ENCODE results near the gene PXDN.
"Not testable (repeated sequence)": the region's sequence is repeated elsewhere in the genome, so short reads cannot be mapped to it uniquely, and the experiment has no call there.

Gene PXDN

DNA sequence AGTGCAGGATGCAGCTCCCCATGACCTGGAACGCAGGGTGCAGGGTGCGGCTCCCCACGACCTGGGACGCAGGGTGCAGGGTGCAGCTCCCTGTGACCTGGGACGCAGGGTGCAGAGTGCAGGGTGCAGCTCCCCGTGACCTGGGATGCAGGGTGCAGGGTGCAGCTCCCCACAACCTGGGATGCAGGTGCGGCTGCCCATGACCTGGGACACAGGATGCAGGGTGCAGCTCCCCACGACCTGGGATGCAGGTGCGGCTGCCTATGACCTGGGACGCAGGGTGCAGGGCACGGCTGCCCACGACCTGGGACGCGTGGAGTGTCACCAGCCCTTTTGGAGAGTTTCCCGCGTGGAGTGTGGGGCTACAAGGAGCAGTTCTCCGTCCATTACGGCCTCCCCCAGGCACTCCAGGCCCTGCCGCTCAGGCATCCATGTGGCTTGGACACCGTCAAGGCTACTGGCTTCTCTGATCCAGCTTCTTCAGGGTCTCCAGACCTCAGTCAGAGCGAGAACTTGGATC, 38.7 kb downstream of the PXDN start:
- DNase-seq (ENCODE audit: low read depth in 2 of 2): no peak

DNA sequence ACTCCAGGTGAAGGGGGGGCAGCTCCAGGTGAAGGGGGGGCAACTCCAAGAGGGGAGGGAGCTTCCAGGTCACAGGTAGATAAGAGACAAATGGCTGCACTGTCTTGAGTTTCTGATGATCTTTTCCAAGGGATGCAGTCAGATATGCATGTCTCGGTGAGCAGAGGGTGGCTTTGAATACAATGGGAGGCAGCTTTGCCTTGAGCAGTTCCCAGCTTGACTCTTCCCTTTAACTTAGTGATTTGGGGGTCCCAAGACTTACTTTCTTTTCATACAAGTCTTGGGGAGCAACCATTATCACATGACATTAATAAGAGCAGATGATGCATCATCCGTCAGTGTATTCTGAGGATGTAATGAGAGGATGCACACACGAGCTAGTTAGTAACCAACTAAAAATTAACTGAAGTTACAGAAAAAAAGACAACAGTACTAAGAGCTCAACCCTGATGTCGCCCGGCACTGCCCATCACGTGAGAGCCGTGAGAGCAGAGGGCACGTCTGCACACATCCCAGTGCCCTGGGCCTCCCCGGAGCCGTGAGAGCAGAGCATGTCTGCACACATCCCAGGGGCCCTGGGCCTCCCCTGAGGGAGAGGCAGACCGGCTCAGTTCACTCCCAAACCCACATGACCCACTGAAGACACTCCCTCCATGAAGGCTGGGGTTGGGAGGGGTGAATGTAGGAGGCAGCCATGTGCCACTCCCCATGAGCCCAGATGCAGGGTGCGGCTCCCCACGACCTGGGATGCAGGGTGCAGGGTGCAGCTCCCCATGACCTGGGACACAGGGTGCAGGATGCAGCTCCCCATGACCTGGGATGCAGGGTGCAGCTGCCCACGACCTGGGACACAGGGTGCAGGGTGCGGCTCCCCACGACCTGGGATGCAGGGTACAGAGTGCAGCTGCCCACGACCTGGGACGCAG, 39.4 kb downstream of the PXDN start:
- no peak for DNase-seq (ENCODE audit: low read depth in 2 of 2)

DNA sequence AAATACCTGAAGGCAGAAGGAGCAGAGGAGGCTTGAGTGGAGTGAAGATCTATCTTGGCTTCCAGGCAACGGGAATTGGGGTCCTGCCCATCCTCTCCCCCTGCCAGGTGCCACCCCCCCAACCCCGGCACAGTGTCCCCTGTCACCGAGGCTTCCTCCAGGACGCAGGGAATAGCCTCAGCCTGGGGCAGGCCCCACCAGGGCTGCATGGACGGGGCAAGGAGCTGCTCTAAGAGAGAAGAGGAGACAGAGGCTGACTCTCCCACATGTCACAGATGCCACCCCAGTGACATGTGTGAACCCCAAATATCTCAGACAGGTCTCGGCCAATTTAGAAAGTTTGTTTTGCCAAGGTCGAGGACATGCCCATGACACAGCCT, 42.1 kb downstream of the PXDN start:
- no peak for DNase-seq (ENCODE audit: low read depth in 2 of 2)

DNA sequence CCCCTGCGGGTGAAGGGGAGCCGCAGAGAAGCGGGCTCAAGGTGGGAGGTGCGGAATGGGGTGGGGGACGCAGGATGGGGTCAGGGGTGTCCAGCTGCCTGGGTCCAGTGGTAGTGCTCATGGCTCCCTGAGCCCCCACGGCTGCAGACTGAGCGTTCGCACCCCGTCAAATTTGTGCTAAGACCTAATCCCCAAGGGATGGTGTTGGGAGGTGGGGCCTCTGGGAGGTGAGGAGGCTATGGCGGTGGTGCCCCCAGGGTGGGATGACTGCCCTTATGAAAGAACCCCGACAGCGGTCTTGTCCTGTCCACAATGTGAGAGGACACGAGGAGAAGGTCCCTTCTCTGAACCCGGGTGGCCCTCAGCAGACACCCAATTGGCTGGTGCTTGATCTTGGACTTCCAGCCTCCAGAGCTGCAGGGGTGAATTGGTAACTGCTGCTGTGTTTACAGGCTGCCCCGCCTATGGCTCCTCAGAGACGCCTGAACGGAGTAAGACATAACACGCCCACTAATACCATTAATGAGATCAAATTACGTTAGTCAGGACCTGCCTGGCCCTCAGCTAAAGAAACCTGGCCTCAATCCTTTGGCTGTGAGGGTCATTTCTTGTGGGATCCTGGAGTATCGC, 42.6 kb downstream of the PXDN start:
- DNase-seq (ENCODE audit: low read depth in 2 of 2): no peak

DNA sequence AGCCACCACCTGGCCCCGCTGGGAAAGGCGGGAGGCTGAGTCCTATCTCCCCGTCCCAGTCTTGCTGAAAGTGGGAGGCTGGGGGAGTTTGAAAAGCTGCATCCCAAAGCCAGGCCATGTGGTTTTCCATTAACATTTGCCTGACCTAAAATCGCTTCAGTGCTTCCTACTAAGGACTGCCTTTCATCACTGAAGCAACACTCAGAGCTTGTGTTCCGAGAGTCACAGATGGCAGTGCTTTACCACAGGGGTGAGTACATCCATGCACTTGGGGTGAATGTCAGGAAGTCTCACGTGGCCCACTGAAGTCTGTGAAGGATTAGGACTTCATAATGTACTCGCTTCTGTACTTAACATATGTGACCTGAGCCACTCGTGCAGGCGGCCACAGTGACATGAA, 43.3 kb downstream of the PXDN start:
- DNase-seq (ENCODE audit: low read depth in 2 of 2): no peak

DNA sequence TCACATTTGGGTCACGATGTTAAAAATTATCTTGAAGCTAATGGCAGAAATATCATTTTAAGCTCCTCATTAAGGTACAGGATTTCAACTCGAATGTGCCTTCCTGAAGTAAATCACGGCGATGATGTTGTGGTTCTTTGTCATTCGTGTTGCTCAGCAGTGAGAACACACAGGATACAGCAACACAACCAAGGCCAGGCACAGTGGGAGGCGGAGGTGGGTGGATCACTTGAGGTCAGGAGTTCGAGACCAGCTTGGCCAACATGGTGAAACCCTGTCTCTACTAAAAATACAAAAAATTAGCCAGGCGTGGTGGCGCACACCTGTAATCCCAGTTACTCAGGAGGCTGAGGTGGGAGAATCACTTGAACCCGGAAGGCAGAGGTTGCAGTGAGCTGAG, 43.9 kb downstream of the PXDN start:
- DNase-seq (ENCODE audit: low read depth in 2 of 2): not testable (repeated sequence)

DNA sequence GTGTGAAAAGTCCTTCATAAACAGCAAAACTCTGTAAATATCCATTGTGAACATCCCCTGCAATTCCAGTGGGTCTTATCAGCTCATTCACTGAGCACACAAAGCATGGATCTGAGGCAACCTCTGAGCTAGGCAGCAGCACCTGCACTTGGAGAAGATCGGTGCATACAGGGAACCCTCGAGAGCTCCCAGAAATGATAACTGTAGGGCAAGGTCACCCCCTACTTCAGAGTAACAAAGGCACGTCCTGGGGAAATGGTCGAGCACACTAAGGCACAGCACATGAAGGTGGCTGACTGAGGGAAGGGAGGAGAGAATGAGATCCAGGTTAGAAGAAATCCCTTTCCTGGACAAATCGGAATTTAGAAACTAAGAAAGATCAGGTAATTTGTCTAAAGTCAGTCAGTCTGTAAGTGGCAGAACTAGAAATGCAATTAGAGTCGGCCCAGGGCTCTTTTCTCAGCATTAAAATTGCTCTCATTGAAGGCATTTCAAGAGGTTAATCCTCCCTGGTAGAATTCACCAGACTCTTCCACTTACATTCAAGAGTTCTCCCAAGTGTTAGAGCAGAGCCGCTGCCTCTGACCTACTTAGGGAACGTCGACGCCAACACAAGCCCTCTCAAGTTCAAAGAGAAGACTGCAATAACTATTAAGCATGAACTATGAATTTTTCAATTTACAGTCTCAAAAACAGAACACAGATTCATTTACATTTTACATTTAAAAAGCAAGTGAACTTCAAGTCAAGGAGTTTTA, 45.9 kb downstream of the PXDN start:
- no peak for DNase-seq (ENCODE audit: low read depth in 2 of 2)

DNA sequence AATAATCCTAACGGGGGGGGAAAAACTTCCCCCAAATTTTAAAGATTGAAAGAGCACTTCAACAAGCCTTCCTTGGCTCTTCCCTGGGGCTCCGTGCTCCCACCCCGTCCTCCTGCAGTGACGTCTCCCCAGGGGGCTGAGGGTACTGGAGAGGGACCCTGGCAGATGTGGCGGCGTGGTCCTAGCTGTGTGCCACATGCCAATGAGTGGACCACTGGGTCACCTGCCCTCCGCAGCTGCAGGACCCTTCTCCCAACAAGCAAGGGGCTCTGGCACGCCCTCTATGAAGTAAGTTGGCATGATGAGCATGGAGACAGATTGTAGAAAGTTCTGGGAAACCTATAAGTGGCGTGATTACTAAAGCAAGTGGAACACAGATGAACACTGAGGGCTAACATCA, 46.7 kb downstream of the PXDN start:
- DNase-seq (ENCODE audit: low read depth in 2 of 2): no peak

DNA sequence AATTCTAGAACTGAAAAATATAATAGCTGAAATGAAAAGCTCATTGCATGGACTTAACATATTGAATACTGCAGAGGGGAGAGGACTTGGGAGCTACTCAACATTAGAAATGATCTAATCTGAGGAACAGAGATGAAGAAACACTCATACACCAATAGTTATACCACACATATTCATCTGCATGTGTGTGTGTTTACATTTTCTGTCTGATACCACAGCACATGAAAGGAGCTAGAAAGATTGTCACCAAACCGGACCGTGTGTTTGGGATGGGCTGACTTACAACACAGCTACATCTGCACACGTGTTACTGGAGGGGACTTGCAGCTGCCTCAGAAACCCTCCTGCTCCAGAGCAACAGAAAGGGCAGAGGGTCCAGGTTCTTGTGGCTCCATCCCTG, 47.8 kb downstream of the PXDN start:
- DNase-seq (ENCODE audit: low read depth in 2 of 2): no peak

DNA sequence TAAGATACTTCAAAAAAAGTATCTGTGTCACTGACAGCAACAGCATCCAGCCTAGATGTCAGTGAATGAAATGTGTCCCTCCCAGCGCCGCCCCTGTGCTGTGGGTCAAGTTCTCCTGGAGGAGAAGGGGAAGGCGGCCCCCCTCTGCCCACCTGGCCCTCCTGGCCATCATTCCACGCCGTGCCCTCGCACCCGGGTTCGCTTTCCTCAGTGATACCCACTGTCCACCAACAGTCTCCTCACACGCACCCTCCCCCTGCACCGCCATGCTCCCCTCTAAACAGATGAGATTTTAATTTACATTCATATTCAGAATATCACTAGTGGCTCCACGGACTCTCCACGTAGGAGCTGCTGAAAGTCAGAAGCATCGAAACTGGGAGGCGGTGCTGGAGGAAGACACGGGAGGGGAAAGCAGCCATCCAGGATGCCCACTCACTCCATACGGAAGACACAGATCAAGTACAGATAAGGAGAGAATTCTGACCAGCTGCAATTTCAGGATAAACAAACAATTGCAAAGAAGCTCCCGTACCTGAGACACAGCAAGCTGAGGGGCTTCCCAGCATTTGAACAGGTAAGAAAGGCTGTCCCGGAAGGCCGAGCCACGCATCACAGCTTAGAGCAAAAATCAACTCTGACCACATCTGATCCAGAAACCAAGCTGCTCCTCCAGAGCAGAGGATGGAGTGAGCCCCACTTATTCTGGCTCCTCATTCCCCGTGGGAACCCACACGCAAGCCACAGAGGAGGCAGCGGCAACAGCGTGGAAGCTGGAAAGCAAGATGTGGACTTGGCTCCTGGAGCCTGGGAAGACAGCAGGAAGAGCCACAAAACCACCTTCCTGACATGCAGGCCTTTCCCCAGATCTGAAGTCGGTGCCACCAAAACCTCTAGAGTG, 49.7 kb downstream of the PXDN start:
- DNase-seq (ENCODE audit: low read depth in 2 of 2): no peak

DNA sequence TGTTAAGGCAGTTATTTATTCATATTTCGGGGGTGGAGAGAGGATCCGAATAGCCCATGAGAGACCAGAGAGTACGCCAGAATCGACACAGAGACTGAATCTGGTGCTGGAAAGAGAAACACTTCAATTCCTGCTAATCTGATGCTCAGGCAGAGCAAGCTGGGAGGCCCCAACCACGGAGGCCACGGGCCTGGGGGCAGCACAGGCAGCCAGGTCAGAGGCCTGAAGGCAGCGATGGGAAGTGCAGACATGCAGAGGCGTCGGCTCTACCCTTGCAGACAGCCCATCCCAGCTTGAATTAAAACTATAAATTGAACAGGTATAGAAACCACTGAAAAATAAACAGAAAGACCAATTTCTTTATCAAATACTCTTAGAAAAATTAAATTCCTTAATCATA, 50.6 kb downstream of the PXDN start:
- no peak for DNase-seq (ENCODE audit: low read depth in 2 of 2)

DNA sequence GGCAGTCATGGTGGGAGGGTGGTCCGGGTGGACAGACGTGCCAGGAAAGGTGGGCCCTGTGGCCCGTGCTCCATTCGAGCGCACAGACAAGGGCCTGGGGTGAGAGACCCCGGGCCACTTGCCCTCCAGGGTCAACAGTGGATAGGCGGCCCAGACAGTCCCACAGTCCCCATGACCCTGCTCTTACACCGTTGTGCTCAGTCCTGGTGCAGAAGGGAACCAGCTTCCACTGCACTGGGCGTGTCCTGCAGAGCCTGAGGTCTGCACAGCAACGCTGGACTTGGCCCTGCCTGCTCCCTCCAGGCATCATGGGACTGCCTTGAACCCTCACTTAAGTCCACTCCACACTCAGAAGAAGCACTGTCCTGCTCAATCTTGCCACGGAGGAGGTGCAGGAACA, 52.0 kb downstream of the PXDN start:
- DNase-seq (ENCODE audit: low read depth in 2 of 2): no peak

DNA sequence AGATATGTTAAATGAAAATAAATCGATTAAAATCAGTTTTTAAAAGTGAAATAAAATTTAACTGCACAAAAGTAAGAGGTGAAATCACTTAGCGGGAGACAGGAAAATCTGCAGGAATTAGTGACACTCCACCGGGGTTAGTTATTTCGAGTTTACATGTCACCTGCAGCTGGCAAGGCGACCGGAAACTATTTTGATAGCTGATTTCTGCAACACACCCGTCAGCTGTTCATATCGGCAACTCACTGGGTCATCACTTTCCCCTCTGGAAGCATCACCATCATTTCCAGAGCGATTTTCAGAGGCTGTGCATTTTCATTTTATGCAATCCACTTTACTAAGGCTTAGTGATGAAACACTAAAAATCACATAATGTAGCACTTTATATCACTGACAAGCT, 52.9 kb downstream of the PXDN start:
- DNase-seq (ENCODE audit: low read depth in 2 of 2): no peak

DNA sequence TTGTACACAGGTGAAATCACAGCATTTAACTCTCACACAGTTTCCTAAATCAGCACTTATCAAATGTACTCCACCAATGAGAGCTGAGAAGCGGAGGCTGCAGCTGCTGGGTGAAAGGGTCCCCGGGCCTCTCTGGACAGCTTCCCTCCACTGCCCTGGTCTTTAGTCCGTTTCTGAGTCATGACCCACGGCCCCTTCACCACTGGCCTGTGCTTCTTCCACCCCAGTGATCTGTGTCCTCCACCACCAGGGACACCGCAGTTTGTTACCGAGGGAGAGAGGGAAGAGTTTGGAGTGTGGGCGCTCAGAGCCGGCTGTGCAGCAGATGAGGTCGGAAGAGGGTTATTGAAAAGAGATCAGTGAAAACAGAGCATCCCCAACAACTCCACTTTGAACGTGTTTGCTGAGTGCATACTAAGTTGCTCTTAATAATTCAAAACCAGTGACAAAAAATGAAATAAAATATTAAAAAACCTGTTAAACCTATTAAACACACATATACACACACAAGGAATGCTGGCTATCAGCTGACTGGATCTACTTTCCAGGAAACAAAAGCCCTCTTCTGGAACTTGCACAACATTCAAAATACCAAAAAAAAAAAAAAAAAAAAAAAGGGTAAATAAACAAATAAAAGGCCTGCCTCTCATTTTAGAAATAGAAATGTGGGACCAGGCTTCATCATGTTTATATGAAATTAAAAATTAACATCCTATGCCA, 54.1 kb downstream of the PXDN start:
- no peak for DNase-seq (ENCODE audit: low read depth in 2 of 2)

DNA sequence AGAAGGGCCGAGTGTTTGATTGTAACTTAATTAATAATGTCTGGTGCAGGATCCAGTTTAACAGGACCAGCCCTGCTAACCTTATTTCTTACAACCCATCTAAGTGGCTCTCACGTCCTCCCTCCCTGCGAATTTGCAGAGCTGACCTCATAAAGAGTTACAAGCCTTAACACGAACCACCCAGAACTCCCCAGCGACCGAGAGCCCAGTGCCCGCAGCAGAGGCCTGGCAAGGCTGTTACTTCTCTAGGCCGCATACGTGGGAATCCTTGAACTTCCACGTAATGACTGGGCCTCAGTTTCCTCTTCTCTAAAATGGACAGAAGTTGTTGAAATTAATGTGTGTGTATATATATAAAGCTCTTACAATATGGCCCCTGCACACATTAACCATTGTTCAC, 55.5 kb downstream of the PXDN start:
- no peak for DNase-seq (ENCODE audit: low read depth in 2 of 2)

DNA sequence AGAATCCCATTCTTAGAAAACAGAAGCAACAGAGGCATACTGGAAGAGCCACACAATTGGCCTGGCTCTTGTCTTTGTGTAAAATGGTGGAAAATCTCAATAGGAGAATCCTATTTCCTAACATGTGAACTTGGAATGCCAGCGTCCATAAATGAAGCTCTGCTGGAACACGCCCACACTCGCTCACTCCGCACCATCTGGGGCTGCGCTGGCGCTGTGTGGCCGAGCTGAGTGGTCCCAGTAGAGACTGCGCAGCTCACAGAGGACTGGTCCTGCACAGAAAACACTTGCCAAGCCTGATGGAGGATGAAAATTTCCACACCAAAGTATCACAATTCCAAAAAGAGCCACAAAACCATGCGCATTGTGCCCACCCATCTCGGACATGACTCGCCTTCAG, 56.2 kb downstream of the PXDN start:
- no peak for DNase-seq (ENCODE audit: low read depth in 2 of 2)

DNA sequence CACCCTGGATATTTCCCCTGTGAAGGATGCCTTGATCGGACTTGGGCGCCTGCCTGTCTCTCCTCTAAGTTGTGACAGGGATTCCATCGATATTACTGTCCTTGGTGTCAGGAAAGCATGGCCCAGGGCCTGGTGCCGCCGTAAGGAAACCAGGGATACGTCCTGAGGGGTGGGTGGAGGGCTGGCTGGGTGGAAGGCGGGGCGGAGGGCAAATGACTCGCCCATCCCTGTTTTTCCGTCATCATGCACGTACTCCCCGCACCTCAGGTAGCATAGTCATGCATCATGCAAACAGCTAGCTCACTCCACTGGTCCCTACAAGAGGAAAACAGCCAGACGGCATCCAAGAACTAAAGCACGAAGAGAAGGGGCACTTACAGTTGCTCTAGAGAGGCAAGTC, 57.1 kb downstream of the PXDN start:
- no peak for DNase-seq (ENCODE audit: low read depth in 2 of 2)

DNA sequence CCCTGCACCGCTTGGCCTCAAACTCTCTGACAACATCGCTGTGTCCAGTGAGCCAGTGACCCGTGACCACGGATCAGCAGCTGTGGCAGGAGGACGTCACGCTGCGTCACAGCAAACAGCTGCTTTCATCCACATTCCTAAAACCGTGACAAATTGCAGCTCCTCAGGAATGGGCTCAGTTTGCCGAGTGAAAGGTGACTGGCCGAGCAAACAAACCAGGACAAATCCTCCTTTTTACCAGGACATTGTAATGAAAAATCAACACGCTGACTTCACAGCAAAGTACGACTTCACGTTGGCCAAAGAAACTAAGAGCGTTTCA, 57.6 kb downstream of the PXDN start:
- no peak for DNase-seq (ENCODE audit: low read depth in 2 of 2)

DNA sequence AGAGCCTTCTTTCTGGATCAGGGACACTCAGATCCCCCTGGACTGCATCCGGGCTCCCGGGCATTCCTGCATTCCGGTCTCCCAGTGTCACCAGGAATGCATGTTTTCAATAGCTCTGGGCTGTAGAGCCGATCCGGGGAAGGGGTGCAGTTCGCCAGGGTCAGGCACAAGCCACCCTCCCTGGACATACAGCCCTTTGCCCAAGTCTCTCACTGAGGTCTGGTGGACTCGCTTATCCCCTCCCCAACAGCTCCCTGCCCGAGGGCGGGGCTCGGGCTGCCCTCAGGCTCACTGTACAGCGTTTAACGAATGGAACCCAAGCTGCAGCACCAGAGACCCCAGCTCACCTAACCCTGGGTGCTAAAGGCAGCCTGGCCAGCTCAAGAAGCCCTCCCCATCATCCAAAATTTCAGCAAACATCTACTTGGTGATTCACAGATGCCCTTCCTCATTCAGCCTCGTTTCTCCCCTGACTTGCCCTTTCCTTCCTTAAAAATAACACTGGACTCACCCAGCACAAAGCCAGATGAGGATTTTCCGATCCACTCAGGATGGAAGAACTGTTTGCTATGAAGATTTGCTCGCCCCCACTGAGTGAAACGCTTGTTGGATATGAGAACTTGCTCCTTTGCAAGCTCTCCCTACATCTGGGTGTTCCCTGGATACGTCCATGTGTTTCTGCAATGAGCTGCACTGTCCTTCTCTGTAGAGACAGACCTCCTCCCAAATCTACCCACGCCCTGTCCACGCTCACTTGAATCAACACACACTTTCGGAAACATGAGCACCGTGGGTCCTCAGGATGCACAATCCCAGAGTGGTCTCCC, 58.1 kb downstream of the PXDN start:
- DNase-seq (ENCODE audit: low read depth in 2 of 2): no peak

Data from fibroblast of skin of left biceps (primary cell).